Measurements from ENCODE around the gene EML4.

EML4 gene

GRCh38 chr2:42296226-42296625, 127.1 kb downstream of the EML4 start:
- Histone ChIP-seq H3K4me3 (ENCODE audit: low read length) (no peak overlapping the region), H3K36me3 (ENCODE audit: insufficient read depth, low read length) (peaks cover 94% of the 10 kb centered on the region), H3K9ac (ENCODE audit: low read depth, low read length) (no peak overlapping the region), H3K27ac (ENCODE audit: low read depth, low read length) (no peak overlapping the region), H3K9me3 (ENCODE audit: insufficient read depth, low read depth, low read length) (no peaks in the 10 kb centered on the region), H3K4me1 (ENCODE audit: insufficient read depth, low read length) (no peaks in the 10 kb centered on the region), H3K27me3 (ENCODE audit: insufficient read depth, low read length) (no peaks in the 10 kb centered on the region)
- 84% methylated on average over 2 of the region's 2 CpGs for WGBS

GRCh38 chr2:42297322-42297936, 128.3 kb downstream of the EML4 start:
- Histone ChIP-seq H3K9me3 (ENCODE audit: insufficient read depth, low read depth, low read length) (no peaks in the 10 kb centered on the region), H3K4me3 (ENCODE audit: low read length) (no peak overlapping the region), H3K27me3 (ENCODE audit: insufficient read depth, low read length) (no peaks in the 10 kb centered on the region), H3K9ac (ENCODE audit: low read depth, low read length) (no peak overlapping the region), H3K27ac (ENCODE audit: low read depth, low read length) (no peak overlapping the region), H3K4me1 (ENCODE audit: insufficient read depth, low read length) (no peaks in the 10 kb centered on the region), H3K36me3 (ENCODE audit: insufficient read depth, low read length) (peaks cover 96% of the 10 kb centered on the region)
- 100% methylated on average over 2 of the region's 2 CpGs for WGBS

GRCh38 chr2:42298132-42298531, 129.0 kb downstream of the EML4 start:
- Histone ChIP-seq H3K27ac (ENCODE audit: low read depth, low read length) (no peak overlapping the region), H3K9ac (ENCODE audit: low read depth, low read length) (no peak overlapping the region), H3K36me3 (ENCODE audit: insufficient read depth, low read length) (peaks cover 96% of the 10 kb centered on the region), H3K9me3 (ENCODE audit: insufficient read depth, low read depth, low read length) (no peaks in the 10 kb centered on the region), H3K4me3 (ENCODE audit: low read length) (no peak overlapping the region), H3K27me3 (ENCODE audit: insufficient read depth, low read length) (no peaks in the 10 kb centered on the region), H3K4me1 (ENCODE audit: insufficient read depth, low read length) (no peaks in the 10 kb centered on the region)
- WGBS, result 58% methylated on average over 1 of the region's 1 CpG

GRCh38 chr2:42298996-42299754, 130.0 kb downstream of the EML4 start:
- H3K27me3 ChIP-seq (ENCODE audit: insufficient read depth, low read length), result no peaks in the 10 kb centered on the region
- H3K27ac ChIP-seq (ENCODE audit: low read depth, low read length), result no peak overlapping the region
- H3K36me3 ChIP-seq (ENCODE audit: insufficient read depth, low read length), result peaks cover 96% of the 10 kb centered on the region
- no peaks in the 10 kb centered on the region for H3K4me1 ChIP-seq (ENCODE audit: insufficient read depth, low read length)
- no peak overlapping the region for H3K4me3 ChIP-seq (ENCODE audit: low read length)
- H3K9ac ChIP-seq (ENCODE audit: low read depth, low read length), result no peak overlapping the region
- WGBS, result 88% methylated on average over 2 of the region's 3 CpGs
- no peaks in the 10 kb centered on the region for H3K9me3 ChIP-seq (ENCODE audit: insufficient read depth, low read depth, low read length)

GRCh38 chr2:42300527-42300926, 131.4 kb downstream of the EML4 start:
- H3K4me3 ChIP-seq (ENCODE audit: low read length), result no peak overlapping the region
- H3K4me1 ChIP-seq (ENCODE audit: insufficient read depth, low read length), result no peaks in the 10 kb centered on the region
- H3K27me3 ChIP-seq (ENCODE audit: insufficient read depth, low read length), result no peaks in the 10 kb centered on the region
- H3K9ac ChIP-seq (ENCODE audit: low read depth, low read length), result no peak overlapping the region
- no peaks in the 10 kb centered on the region for H3K9me3 ChIP-seq (ENCODE audit: insufficient read depth, low read depth, low read length)
- no peak overlapping the region for H3K27ac ChIP-seq (ENCODE audit: low read depth, low read length)
- peaks cover 96% of the 10 kb centered on the region for H3K36me3 ChIP-seq (ENCODE audit: insufficient read depth, low read length)
- WGBS, result 93% methylated on average over 2 of the region's 2 CpGs

GRCh38 chr2:42303252-42303651, 134.1 kb downstream of the EML4 start:
- no peaks in the 10 kb centered on the region for H3K27me3 ChIP-seq (ENCODE audit: insufficient read depth, low read length)
- no peaks in the 10 kb centered on the region for H3K9me3 ChIP-seq (ENCODE audit: insufficient read depth, low read depth, low read length)
- H3K9ac ChIP-seq (ENCODE audit: low read depth, low read length), result no peak overlapping the region
- H3K36me3 ChIP-seq (ENCODE audit: insufficient read depth, low read length), result peaks cover 91% of the 10 kb centered on the region
- H3K27ac ChIP-seq (ENCODE audit: low read depth, low read length), result no peak overlapping the region
- no peak overlapping the region for H3K4me3 ChIP-seq (ENCODE audit: low read length)
- WGBS, result 95% methylated on average over 3 of the region's 3 CpGs
- no peaks in the 10 kb centered on the region for H3K4me1 ChIP-seq (ENCODE audit: insufficient read depth, low read length)

- Histone ChIP-seq H3K9me3 (ENCODE audit: insufficient read depth, low read depth, low read length) (no peaks in the 10 kb centered on the region), H3K4me1 (ENCODE audit: insufficient read depth, low read length) (no peaks in the 10 kb centered on the region), H3K27me3 (ENCODE audit: insufficient read depth, low read length) (no peaks in the 10 kb centered on the region), H3K4me3 (ENCODE audit: low read length) (no peak overlapping the region), H3K36me3 (ENCODE audit: insufficient read depth, low read length) (peaks cover 84% of the 10 kb centered on the region), H3K9ac (ENCODE audit: low read depth, low read length) (no peak overlapping the region), H3K27ac (ENCODE audit: low read depth, low read length) (no peak overlapping the region)
- WGBS, result 97% methylated on average over 2 of the region's 2 CpGs
These were observed 135.0 kb downstream of the EML4 start for GRCh38 chr2:42304059-42304713.

GRCh38 chr2:42307180-42307579, 138.0 kb downstream of the EML4 start:
- Histone ChIP-seq H3K36me3 (ENCODE audit: insufficient read depth, low read length) (peaks cover 60% of the 10 kb centered on the region), H3K27ac (ENCODE audit: low read depth, low read length) (no peak overlapping the region), H3K4me1 (ENCODE audit: insufficient read depth, low read length) (no peaks in the 10 kb centered on the region), H3K27me3 (ENCODE audit: insufficient read depth, low read length) (no peaks in the 10 kb centered on the region), H3K9me3 (ENCODE audit: insufficient read depth, low read depth, low read length) (no peaks in the 10 kb centered on the region), H3K9ac (ENCODE audit: low read depth, low read length) (no peak overlapping the region), H3K4me3 (ENCODE audit: low read length) (no peak overlapping the region)

- Histone ChIP-seq H3K27ac (ENCODE audit: low read depth, low read length) (no peak overlapping the region), H3K9me3 (ENCODE audit: insufficient read depth, low read depth, low read length) (no peaks in the 10 kb centered on the region), H3K36me3 (ENCODE audit: insufficient read depth, low read length) (peaks cover 40% of the 10 kb centered on the region), H3K9ac (ENCODE audit: low read depth, low read length) (no peak overlapping the region), H3K4me3 (ENCODE audit: low read length) (no peak overlapping the region), H3K27me3 (ENCODE audit: insufficient read depth, low read length) (no peaks in the 10 kb centered on the region), H3K4me1 (ENCODE audit: insufficient read depth, low read length) (no peaks in the 10 kb centered on the region)
- WGBS, result 100% methylated on average over 1 of the region's 2 CpGs
These were observed 140.2 kb downstream of the EML4 start for GRCh38 chr2:42309366-42309765.

GRCh38 chr2:42310007-42310515, 140.9 kb downstream of the EML4 start:
- 97% methylated on average over 1 of the region's 1 CpG for WGBS
- H3K27ac ChIP-seq (ENCODE audit: low read depth, low read length), result no peak overlapping the region
- H3K9ac ChIP-seq (ENCODE audit: low read depth, low read length), result no peak overlapping the region
- H3K9me3 ChIP-seq (ENCODE audit: insufficient read depth, low read depth, low read length), result no peaks in the 10 kb centered on the region
- H3K4me3 ChIP-seq (ENCODE audit: low read length), result no peak overlapping the region
- H3K4me1 ChIP-seq (ENCODE audit: insufficient read depth, low read length), result no peaks in the 10 kb centered on the region
- peaks cover 34% of the 10 kb centered on the region for H3K36me3 ChIP-seq (ENCODE audit: insufficient read depth, low read length)
- no peaks in the 10 kb centered on the region for H3K27me3 ChIP-seq (ENCODE audit: insufficient read depth, low read length)

GRCh38 chr2:42312106-42312505, 143.0 kb downstream of the EML4 start:
- H3K4me1 ChIP-seq (ENCODE audit: insufficient read depth, low read length), result no peaks in the 10 kb centered on the region
- WGBS, result 90% methylated on average over 3 of the region's 4 CpGs
- peaks cover 37% of the 10 kb centered on the region for H3K36me3 ChIP-seq (ENCODE audit: insufficient read depth, low read length)
- H3K27me3 ChIP-seq (ENCODE audit: insufficient read depth, low read length), result no peaks in the 10 kb centered on the region
- no peaks in the 10 kb centered on the region for H3K9me3 ChIP-seq (ENCODE audit: insufficient read depth, low read depth, low read length)
- no peak overlapping the region for H3K4me3 ChIP-seq (ENCODE audit: low read length)
- no peak overlapping the region for H3K9ac ChIP-seq (ENCODE audit: low read depth, low read length)
- H3K27ac ChIP-seq (ENCODE audit: low read depth, low read length), result no peak overlapping the region

Data from HUES64 (cell line).